Left lobe of liver (tissue), 2 donors: ENCODE measurements around the gene TMEM130. TPM values are rescaled to one million over a fixed set of nuclear protein-coding genes. Genes with fewer than 3 reads are reported as not detected.

ENCODE experiments used
- ATAC-seq: fragments of 200-7000 bp; cut with Tn5 transposase; one replicate; pipeline ENCODE4 v1.9.1; 2020; ENCODE audit warnings: mild to moderate bottlenecking, moderate library complexity
- DNase-seq: peaks from one replicate; pipeline ENCODE4 v3.0.0-alpha.2; 2020; ENCODE audit warnings: low spot score
- total RNA-seq: library from RNA; stranded (reverse); gene quantifications from one replicate; pipeline ENCODE4 v1.2.1, GENCODE V29; 2021
- donor health status: DM: no; HTN: no; CAD: no; lungs with moderate emphysema.
- donor health status: DM: no; HTN: yes; CAD: no.

TMEM130 gene
- total RNA-seq, 1 donor from 2014 or later: 0.10 TPM

- DNase-seq (no peak), ATAC-seq (no peak)
Observed at GRCh38 chr7:98810153-98810802, 59.5 kb downstream of the TMEM130 start.

GRCh38 chr7:98808751-98809460, 60.9 kb downstream of the TMEM130 start:
- ATAC-seq (no peak), DNase-seq (no peak)

GRCh38 chr7:98807068-98808048, 62.5 kb downstream of the TMEM130 start:
- DNase-seq (no peak), ATAC-seq (no peak)

- ATAC-seq (no peak), DNase-seq (no peak)
Observed at GRCh38 chr7:98805956-98806838, 63.6 kb downstream of the TMEM130 start.

DNA sequence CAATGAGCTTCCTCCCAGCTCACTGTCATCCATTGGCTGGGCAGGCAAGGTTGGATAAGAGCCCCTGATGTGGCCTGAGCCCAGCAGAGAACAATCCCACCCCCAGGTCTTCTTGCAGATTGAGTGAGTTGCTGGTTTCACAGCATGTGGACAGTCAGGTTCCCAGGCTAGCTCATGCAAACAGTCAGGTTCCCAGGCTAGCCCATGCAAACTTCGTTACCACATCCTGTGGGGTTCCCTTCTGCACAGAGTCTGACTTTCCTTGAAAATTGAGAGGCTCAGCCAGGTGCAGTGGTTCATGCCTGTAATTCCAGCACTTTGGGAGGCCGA, 67.1 kb downstream of the TMEM130 start:
- DNase-seq: no peak

GRCh38 chr7:98802088-98802780, 67.6 kb downstream of the TMEM130 start:
- ATAC-seq: peak; percentile 52
- DNase-seq: no peak

More for the DNA sequence above, 67.1 kb downstream of the TMEM130 start:
- no peak for ATAC-seq

DNA sequence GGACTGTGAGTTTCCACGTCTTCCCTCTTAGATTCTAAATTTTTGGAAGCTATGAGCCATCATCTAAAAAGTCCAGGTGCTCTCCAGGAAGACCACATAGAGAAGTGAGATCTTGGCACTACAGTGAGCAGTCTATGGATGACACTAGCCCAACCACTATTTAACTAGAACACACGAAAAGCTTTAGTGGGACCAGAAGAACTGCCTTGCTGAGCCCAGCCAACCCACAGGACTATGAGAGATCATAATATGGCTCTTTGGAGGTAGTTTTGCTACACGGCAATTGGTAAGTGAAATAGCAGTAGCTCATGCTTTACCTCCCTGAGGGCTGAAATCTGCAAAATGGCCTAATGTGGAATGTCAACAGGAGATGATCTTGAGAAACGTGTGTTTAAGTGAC, 68.8 kb downstream of the TMEM130 start:
- DNase-seq (no peak), ATAC-seq (no peak)

- no peak for ATAC-seq
- no peak for DNase-seq
Observed at GRCh38 chr7:98797150-98797549, 72.7 kb downstream of the TMEM130 start.

Other genes with a start within 250 kb of the TMEM130 start
- gene TRRAP, start 8.5 kb upstream of the TMEM130 start, total RNA-seq: 15.8 TPM